ENCODE results near the gene OSM.
A peak's percentile ranks its signal among the peaks of the same experiment; 100 is the strongest.

The OSM gene

GRCh38 chr22:30266445-30267381 is at the start of gene OSM:
Gene OSM (minus strand): TSS chr22:30266851. CDS start chr22:30266799, 52 bp downstream.
- no peak for DNase-seq (ENCODE audit: low spot score)

GRCh38 chr22:30315962-30316576 is 49.4 kb upstream of the OSM start:
- DNase-seq (ENCODE audit: low spot score), result no peak

- peak; percentile 31 for DNase-seq (ENCODE audit: low spot score)
These were observed 48.3 kb upstream of the OSM start for GRCh38 chr22:30314915-30315314.

- DNase-seq (ENCODE audit: low spot score), result no peak
These were observed 47.1 kb upstream of the OSM start for GRCh38 chr22:30313527-30314363.

- peak; percentile 37 for DNase-seq (ENCODE audit: low spot score)
These were observed 45.4 kb upstream of the OSM start for GRCh38 chr22:30312053-30312452.

GRCh38 chr22:30310881-30311771 is 44.5 kb upstream of the OSM start:
- no peak for DNase-seq (ENCODE audit: low spot score)

- no peak for DNase-seq (ENCODE audit: low spot score)
These were observed 43.5 kb upstream of the OSM start for GRCh38 chr22:30309951-30310741.

GRCh38 chr22:30308518-30309230 is 42.0 kb upstream of the OSM start:
- DNase-seq (ENCODE audit: low spot score), result no peak

- no peak for DNase-seq (ENCODE audit: low spot score)
These were observed 41.4 kb upstream of the OSM start for GRCh38 chr22:30308093-30308492.

GRCh38 chr22:30307041-30307574 is 40.5 kb upstream of the OSM start:
- DNase-seq (ENCODE audit: low spot score), result no peak

GRCh38 chr22:30306627-30307011 is 40.0 kb upstream of the OSM start:
- no peak for DNase-seq (ENCODE audit: low spot score)

- DNase-seq (ENCODE audit: low spot score), result peak; percentile 10
These were observed 39.4 kb upstream of the OSM start for GRCh38 chr22:30305906-30306626.

- DNase-seq (ENCODE audit: low spot score), result peak; percentile 16
These were observed 38.9 kb upstream of the OSM start for GRCh38 chr22:30305519-30305905.

- peak; percentile 14 for DNase-seq (ENCODE audit: low spot score)
These were observed 38.0 kb upstream of the OSM start for GRCh38 chr22:30304495-30305244.

GRCh38 chr22:30302810-30303138 is 36.1 kb upstream of the OSM start:
- no peak for DNase-seq (ENCODE audit: low spot score)

- peak; percentile 83 for DNase-seq (ENCODE audit: low spot score)
These were observed 35.6 kb upstream of the OSM start for GRCh38 chr22:30301995-30302809.

- DNase-seq (ENCODE audit: low spot score), result no peak
These were observed 32.7 kb upstream of the OSM start for GRCh38 chr22:30299322-30299721.

Data from SW480 (cell line).